SU-DHL-6 (cell line): Measurements from ENCODE around the gene HDAC5.

ENCODE experiments used
- CTCF ChIP-seq: fragments of 200-600 bp; sonication (generic); IDR thresholded peaks from one replicate; pipeline ENCODE4 v1.5.1; 2017; ENCODE audit warnings: antibody characterized with exemption, mild to moderate bottlenecking, low read length, moderate library complexity; ENCODE audit not compliant: insufficient read depth, poor library complexity, severe bottlenecking
- EZH2phosphoT487 ChIP-seq: fragments of 200-600 bp; sonication (generic), shearing (Covaris generic); conservative IDR thresholded peaks from 2 replicates; pipeline ENCODE4 v1.6.1; 2018; ENCODE audit warnings: mild to moderate bottlenecking, antibody characterized with exemption, low read length, moderate library complexity, mixed read lengths

DNA sequence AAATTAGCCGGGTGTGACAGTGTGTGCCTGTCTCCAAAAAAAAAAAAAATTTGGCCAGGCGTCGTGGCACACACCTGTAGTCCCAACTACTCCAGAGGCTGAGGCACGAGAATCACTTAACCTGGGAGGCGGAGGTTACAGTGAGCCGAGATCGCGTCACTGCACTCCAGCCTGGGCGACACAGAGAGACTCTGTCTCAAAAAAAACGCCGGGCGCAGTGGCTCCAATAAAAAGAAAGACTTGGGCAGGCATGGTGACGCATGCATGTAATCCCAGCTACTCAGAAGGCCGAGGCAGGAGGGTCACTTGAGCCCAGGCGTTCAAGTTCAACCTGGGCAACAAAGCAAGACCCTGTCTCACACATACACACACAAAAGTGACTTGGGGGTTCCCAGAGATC lies 60.6 kb downstream of the HDAC5 start:
- no peak for TF ChIP-seq CTCF
- TF ChIP-seq EZH2phosphoT487, result no peak
